Left renal pelvis (tissue), 4 donors: ENCODE data around the gene UCHL1. TPM values are rescaled to one million over a fixed set of nuclear protein-coding genes. Genes with fewer than 3 reads are reported as not detected.
"Not testable (repeated sequence)": the region's sequence is repeated elsewhere in the genome, so short reads cannot be mapped to it uniquely, and the experiment has no call there.

Experiments
- DNase-seq, 4 donors: peaks; one replicate each; pipeline ENCODE4 v3.0.0-alpha.2; 2013; ENCODE audit warnings: low read depth in 4 of 4, low spot score in 3 of 4
- polyA plus RNA-seq, 4 donors: library from polyadenylated mRNA; unstranded; fragments of 120-200 nt; gene quantifications; one replicate each; pipeline ENCODE4 v1.2.1, GENCODE V29; 2013; ENCODE audit not compliant: insufficient read length in 4 of 4

The UCHL1 gene
- polyA plus RNA-seq, 4 donors = 103 to 120 (median 113) TPM

DNA sequence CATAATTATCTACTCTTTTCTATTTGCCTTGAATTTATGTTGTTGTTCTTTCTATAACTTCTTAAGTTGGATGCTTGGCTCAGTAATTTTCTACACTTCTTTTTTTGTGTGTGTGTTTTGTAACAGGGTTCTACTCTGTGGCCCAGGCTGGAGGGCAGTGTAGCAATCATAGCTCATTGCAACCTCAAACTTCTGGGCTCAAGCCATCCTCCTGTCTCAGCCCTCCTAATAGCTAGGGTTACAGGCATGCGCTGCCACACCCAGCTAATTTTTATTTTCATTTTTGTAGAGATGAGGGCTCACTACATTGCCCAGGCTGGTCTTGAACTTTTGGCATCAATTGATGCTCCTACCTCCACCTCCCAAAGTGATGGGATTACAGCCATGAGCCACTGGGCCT lies 20.7 kb upstream of the UCHL1 start:
- no peak for DNase-seq

DNA sequence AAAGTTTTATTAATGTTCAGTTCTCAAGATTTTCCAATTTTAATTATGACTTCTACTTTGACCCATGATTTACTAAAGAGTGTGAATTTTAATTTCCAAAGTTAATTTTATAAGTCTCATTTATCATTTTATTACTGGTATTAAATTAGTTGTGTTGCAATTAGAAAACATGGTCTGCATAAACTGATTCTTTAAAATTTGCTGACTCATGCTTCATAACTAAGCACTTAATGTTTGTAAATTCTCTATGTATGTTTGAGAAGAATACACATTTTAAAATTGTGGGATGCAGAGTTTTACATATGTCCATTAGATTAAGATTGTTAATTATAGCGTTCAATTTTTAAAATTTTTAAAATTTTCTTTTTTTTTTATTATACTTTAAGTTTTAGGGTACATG lies 20.2 kb upstream of the UCHL1 start:
- DNase-seq = no peak

DNA sequence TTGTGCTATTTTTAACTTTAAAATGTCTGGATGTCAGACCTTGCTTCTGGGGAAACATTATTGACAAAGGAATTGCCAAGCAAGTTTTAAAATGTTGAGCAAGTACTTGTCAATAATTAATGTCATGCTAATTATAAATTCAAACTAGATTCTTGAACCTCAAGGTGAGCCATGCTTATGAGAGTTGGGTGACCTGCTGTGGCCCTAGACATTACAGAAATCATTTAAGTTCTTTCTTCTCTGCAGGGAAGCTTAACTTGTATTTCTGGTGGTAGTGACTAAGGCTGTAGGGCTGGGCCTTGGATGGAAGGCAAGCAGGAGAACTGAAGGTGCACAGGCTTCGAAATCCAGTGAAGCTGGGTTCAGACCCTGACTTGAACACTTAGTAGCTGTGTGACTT lies 14.8 kb upstream of the UCHL1 start:
- no peak for DNase-seq

DNA sequence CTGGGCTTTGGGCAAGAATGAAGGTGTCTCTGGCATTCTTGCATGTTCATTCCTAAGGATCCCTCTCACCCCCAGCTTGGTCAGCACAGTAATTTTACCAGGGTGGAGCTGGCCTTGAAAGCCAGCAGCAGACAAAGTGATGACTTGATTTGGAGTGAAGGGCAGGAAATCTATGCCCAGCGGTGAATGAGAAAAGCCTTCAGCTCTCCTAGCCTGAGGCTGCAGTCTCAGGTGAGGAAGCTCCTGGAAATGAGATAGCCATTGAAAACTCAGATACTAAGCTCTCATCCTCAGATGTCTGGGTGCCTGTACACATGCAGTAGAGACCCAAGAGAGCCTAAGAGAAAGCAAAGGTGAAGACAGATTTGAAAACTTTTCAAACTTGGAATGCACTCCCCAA lies 10.7 kb upstream of the UCHL1 start:
- DNase-seq = no peak

DNA sequence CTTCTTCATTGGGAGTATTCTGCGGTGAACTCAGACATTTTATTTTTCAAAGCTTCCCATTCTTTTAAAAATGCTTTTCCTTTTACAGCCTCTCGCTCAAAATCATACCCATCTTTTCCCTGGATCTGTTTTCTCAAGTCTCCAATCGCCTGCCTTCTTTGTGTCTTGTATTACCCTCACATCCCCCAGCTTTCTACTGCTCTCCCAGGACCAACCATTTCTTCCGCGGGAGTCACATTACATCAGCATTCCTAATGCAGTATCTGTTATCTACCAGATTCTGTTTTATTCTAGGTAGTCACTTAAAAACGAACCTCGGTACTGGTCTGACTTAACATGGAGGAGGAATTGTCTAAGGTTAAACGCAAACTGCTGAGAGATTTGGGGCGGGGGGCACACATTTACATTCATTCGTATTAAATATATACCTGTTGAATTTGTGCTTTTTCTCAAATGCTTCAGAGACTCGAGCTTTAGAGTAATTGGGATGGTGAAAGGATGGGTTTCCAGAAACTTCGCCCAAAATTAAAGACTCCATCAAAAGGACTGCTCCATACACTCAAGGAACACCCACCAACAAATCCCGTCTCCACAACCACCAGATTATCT lies 493 bp upstream of the UCHL1 start:
- DNase-seq = no peak

DNA sequence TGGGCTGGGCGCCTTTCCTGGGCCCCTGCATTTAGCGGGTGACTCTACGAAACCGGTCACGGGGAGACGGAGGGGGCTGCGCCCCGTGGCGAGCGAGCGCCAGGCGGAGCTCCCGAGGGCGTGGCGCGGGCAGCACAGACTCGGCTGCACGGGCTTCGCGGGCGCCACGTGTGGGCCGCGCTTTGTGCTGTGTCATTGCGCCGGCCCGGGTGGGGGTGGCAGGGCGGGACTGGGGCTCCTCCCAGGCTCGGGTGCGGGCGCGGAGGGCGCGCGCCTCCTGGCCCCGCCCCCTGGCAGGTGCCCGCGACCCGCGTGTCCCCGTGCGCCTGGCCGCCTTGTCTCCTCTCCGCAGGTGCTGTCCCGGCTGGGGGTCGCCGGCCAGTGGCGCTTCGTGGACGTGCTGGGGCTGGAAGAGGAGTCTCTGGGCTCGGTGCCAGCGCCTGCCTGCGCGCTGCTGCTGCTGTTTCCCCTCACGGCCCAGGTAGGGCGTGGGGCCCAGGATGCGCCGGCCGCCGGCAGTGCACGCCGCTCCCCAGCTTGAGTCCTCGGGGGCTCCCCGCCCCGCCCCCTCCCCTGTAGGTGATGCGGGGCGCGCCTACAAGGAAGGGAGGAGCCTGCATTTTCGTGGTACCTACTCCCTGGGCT lies 651 bp downstream of the UCHL1 start:
- no peak for DNase-seq

DNA sequence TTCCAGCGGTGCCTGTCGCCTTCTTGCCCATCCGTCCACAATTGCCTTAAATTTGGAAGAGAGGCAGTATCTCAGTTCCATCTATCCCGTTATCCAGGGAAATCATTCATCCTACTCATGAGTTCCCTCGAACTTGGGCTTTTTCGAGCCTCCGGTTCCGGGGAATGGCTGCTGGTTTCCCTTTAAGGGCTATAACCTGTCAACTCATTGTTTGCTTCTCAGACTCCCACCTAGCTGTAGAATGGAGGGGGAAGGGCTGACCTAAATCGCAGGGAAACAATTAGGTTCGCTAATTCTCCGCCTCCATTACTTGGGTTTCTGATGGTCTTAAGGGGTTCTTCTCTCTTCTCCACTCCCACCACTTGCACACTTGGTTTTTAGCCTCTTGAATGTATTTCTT lies 1.2 kb downstream of the UCHL1 start:
- DNase-seq = no peak

DNA sequence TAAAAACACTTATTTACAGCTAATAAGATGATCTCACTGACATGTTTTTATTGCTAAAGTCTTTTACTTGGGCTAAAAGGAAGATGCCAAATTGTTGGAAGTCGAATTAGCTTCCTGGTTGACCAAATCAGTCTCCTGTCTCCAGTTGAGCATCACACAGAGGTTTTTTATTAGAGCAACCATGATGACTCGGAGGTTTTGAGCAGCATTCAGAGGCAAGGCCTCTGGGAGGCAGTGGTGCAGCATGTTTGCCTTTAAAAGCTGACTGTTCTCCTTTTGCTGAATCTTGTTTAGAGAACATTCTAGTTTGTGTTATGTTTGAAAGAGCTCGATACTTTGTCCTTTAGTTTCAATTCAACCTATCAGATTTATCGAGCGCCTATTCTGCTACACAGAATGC lies 2.1 kb downstream of the UCHL1 start:
- no peak for DNase-seq

DNA sequence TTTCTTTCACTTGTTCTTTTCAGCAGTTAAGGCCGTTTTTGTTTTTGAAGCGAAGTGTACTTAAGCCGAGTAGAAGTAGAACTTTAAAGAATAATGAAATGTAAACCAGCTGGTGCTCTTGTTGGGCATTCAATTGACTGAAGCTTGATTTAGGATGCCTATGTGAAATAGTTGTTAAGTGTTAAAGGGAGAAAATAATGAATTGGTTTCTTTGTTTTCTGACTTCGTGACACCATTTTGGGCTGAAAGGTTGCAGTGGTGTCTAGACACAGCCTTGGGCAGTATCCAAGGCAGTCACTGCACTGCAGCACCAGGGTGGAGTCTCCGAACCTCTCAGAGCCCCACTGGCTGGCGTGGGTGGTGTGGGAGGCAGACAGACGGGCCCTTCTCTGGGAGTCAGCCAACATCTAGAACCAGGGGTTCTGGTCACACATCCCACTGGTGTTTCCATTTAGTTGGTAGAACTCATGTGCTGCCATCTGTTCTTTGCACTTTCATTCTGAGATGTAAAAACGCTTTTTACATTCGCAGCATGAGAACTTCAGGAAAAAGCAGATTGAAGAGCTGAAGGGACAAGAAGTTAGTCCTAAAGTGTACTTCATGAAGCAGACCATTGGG lies 3.5 kb downstream of the UCHL1 start:
- no peak for DNase-seq

DNA sequence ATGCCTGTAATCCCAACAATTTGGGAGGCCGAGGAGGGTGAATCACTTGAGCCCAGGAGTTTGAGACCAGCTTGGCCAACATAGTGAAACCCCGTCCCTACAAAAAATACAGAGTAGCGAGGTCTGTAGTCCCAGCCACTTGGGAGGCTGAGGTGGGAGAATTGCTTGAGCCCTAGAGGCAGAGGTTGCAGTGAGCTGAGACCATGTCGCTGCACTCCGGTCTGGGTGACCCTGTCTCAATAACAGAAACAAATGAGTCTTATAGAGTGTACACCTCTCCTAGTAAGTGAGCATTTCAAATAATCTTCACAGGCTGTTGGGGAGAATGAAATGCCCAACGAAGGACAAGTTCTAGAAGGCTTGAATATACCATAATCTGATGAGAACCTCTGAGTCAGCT lies 5.5 kb downstream of the UCHL1 start:
- no peak for DNase-seq

DNA sequence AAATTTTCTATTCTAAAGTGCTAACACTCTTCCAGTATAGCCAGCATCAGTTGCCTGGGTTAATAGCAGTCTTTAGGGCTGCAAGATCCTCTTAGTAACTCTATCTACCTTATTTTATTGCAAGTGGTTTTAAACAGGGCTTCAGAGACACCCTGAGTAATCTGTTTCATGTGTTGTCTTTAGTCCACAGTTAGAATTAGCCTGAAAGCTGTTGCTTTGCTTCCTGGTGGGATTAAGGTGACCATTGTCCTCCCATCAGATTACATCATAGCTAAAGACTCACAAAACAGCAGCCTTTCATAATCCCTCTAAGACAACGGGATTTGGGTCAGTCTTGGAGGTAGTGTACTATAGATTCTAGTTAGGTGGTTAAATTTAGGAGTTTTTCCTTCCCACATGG lies 7.5 kb downstream of the UCHL1 start:
- DNase-seq = no peak

DNA sequence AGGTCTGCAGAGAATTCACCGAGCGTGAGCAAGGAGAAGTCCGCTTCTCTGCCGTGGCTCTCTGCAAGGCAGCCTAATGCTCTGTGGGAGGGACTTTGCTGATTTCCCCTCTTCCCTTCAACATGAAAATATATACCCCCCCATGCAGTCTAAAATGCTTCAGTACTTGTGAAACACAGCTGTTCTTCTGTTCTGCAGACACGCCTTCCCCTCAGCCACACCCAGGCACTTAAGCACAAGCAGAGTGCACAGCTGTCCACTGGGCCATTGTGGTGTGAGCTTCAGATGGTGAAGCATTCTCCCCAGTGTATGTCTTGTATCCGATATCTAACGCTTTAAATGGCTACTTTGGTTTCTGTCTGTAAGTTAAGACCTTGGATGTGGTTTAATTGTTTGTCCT lies 11.3 kb downstream of the UCHL1 start:
- no peak for DNase-seq

DNA sequence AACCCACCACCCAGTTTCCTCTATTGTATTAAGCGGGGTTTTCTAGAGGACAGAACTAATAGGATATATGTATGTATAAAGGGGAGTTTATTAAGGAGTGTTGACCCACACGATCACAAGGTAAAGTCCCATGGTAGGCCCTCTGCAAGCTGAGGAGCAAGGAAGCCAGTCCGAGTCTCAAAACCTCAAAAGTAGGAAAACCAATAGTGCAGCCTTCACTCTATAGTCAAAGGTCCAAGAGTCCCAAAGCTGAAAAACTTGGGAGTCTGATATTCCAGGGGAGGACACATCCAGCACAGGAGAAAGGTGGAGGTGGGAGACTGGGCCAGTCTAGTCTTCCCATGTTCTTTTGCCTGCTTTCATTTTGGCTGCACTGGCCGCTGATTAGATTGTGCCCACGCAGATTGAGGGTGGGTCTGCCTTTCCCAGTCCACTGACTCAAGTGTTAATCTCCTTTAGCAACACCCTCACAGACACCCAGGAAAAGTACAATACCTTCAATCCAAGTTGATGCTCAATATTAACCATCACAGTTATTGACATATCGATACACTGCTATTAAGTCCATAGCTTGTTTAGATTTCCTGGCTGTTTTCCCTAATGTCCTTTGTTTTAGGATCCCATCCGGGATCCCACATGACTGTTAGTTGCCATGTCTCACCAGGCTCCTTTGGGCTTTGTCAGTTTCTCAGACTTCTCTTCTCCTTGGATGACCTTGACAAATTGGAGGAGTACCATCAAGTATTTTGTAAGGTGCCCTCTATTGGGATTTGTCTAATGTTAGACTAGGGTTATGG lies 12.2 kb downstream of the UCHL1 start:
- no peak for DNase-seq

DNA sequence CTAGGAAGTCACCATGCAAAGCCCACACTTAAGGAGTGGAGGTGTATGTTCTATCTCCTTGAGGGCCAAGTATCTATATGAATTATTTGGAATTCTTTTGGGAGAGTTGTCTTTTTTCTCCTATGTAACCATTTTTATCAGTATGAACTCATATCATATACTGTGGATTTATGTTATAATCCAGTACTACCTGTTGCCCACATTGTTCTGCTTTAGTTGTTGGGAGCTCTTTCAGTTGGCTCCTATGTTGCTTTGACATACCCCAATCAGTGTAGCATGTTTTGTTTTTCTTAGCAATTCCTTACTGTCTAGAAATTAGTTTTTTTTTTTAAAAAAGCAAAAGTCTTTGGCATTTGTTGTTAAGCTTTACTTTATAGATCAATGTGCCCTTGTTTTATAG lies 13.0 kb downstream of the UCHL1 start:
- DNase-seq = no peak

DNA sequence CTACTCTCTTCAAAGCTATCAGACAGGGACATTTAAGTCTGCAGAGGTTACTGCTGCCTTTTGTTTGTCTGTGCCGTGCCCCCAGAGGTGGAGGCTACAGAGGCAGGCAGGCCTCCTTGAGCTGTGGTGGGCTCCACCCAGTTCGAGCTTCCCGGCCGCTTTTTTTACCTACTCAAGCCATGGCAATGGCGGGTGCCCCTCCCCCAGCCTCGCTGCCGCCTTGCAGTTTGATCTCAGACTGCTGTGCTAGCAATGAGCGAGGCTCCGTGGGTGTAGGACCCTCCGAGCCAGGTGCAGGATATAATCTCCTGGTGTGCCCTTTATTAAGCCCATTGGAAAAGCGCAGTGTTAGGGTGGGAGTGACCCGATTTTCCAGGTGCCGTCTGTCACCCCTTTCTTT lies 19.2 kb downstream of the UCHL1 start:
- DNase-seq = not testable (repeated sequence)

DNA sequence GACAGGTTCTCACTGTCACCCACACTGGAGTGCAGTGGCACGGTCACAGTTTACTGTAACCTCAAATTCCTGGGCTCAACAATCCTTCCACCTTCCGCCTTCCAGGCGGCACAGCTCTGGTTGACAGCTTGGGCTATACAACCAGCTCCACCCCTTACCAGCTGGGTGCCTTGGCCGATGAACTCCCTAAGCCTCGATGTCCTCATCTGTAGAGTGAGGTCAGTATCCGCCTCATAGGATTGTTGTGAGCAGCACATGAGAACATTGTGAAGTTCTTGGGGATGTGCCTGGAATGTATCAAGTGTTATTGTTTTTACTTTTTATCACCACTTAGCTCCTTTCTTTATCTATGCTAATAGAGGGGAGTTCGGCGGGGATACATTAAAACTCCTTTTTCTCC lies 23.3 kb downstream of the UCHL1 start:
- no peak for DNase-seq

DNA sequence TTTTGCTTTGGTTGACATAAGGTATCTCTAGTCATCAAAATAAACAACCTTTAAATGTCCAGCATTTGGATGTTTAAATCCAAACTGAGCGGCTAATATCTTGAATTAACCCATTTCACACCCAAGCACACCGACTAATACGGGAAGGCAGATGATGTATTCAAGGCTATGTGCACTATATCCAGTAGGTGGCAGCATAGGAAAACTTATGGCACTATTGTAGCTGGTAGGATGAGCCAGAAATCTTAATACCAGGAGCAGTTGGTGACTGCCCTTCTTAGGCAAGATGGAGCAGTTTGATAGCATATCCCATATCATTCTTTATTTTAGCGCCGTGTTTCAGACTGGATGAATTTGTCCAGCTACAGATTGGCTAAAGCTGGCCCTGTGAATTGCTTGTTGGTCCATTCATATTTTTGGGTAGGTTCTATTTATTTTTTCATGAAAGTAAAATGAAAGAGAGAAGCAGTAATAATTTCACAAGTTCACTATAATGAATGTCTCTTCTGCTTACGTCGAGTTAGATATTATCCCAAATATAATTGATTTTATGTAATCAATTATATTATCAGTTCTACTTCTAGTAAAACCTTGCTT lies 24.4 kb downstream of the UCHL1 start:
- peak in 1 of 4 donors; percentile 64 for DNase-seq

DNA sequence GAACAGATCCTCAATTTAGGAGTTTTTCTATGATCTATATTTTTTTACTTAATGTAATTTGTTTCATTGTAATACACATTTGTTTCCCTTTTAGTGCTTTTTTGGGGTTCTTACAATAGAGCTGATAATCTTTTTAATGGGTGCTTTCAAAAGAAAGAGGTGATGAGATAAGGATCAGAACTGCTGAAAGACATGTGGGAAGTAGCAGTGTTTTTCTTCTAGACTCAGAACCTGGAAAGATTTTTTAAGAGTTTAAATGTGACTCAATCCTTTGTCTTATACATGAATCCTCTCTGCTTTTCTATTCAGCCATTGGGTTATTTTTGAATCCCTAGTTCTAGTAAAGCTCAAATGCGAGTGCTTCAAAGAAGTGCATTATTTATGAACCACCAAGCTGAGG lies 25.6 kb downstream of the UCHL1 start:
- DNase-seq = no peak

DNA sequence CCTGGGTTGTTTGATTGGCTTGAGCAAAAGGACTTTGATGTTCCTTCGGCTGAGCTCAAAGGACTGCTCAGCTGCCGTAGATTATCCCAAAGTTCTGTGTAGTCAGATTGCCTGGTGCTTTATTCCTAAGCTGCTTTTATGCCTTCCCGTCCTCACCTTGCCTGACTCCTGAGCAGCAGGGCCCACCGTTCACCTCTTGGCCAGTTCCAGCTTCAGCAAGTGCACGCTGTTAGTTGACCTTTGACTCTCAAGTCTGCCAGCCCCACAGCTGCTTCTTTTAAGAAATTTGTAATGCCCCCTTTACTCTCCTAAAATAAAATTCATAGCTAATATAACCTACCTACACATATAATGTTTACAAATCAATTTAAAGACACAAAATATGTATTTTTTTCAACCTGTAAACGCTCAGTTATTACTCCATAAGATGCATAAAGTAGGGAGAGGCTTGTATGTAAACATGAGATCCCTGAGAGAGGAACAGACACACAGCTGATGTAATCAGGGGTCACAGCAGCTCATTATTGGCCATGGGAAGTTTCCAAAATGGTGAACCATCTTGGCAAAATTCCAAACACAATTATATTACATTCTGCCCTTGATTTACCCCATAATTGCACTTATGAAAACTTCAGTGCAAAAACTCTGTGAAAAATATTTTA lies 28.6 kb downstream of the UCHL1 start:
- no peak for DNase-seq

DNA sequence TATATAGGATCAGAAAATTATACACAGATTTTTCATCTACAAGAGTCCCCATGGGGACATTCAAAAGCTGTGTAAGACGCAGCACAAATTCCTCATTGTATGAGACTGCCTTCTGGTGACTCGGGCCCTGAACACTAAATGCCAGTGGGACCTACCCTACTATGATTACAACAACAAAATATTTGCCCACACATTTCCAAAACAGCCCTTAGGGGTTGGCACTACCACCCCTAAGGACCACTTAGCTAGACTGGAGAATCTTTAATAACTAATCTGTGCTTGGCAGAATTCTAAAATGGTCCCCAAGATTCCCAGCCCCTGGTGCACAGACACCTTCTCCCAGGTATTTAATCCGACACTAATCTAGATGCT lies 29.1 kb downstream of the UCHL1 start:
- DNase-seq = no peak

DNA sequence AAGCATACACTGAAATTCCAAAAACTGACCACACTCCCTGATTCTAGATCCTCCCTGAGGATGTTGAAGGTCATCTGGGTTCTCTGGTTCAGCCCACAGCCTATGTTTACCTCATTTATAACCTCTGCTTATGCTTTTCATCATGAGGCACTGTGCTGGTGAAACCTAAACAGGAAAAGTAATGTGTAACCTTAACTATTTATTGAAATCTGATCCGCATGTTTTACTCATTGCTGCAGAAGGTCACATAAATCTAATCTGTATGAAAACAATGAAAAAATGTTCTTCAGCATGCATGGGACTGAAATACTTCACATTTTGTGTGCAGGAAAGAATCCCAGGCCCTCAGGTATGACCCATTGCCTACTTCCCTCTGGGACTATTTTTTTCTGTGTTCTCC lies 30.3 kb downstream of the UCHL1 start:
- peak in 1 of 4 donors; percentile 22 for DNase-seq
